NB4 (cell line): ENCODE data around the gene RAB5B.

Experiments
- POLR2A ChIP-seq: IDR thresholded peaks from 2 replicates; pipeline ENCODE4 v1.6.1; 2011; ENCODE audit warnings: mild to moderate bottlenecking; ENCODE audit not compliant: insufficient read length; ENCODE audit errors: extremely low read depth
- TF ChIP-seq, protein P1 (sequence below): IDR thresholded peaks from one replicate; pipeline ENCODE4 v1.5.1; 2012; ENCODE audit warnings: low read depth, low read length
- TF ChIP-seq, protein P2 (sequence below): IDR thresholded peaks from 2 replicates; pipeline ENCODE4 v1.6.1; 2011; ENCODE audit warnings: low read depth, low read length

DNA sequence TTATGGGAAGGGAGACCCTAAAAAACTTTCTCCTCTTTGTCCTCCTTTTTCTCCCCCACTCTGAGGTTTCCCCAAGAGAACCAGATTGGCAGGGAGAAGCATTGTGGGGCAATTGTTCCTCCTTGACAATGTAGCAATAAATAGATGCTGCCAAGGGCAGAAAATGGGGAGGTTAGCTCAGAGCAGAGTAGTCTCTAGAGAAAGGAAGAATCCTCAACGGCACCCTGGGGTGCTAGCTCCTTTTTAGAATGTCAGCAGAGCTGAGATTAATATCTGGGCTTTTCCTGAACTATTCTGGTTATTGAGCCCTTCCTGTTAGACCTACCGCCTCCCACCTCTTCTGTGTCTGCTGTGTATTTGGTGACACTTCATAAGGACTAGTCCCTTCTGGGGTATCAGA lies 63.3 kb downstream of the RAB5B start:
- TF ChIP-seq, protein P1, sequence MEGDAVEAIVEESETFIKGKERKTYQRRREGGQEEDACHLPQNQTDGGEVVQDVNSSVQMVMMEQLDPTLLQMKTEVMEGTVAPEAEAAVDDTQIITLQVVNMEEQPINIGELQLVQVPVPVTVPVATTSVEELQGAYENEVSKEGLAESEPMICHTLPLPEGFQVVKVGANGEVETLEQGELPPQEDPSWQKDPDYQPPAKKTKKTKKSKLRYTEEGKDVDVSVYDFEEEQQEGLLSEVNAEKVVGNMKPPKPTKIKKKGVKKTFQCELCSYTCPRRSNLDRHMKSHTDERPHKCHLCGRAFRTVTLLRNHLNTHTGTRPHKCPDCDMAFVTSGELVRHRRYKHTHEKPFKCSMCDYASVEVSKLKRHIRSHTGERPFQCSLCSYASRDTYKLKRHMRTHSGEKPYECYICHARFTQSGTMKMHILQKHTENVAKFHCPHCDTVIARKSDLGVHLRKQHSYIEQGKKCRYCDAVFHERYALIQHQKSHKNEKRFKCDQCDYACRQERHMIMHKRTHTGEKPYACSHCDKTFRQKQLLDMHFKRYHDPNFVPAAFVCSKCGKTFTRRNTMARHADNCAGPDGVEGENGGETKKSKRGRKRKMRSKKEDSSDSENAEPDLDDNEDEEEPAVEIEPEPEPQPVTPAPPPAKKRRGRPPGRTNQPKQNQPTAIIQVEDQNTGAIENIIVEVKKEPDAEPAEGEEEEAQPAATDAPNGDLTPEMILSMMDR = no peak
- TF ChIP-seq POLR2A = no peak
- TF ChIP-seq, protein P2, sequence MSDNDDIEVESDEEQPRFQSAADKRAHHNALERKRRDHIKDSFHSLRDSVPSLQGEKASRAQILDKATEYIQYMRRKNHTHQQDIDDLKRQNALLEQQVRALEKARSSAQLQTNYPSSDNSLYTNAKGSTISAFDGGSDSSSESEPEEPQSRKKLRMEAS = no peak
